ENCODE data around the gene CELA3A.
"Not testable (repeated sequence)": the region's sequence is repeated elsewhere in the genome, so short reads cannot be mapped to it uniquely, and the experiment has no call there.

The CELA3A gene

DNA sequence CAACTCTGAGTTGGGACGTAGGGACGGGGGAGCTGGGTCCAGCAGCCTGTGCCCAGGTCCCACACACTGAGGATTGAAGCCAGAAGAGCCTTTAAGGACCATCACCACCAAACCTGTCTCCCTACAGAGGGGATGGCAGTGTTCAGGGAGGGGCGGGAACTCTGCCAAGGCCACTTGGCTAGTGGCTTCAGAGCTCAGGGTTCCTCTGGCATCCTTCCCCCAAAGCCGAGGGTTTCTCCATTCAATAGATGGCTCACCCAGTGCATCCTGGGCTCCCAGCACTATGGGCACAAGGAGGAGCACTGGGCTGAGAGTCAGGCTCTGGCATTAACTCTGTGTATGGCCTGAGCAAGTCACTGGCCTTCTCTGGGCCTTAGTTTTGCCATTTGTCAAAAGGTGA is 20.2 kb upstream of the CELA3A start:
- not testable (repeated sequence) for DNase-seq (ENCODE audit: low read depth in 2 of 3, low spot score in 2 of 3)

DNA sequence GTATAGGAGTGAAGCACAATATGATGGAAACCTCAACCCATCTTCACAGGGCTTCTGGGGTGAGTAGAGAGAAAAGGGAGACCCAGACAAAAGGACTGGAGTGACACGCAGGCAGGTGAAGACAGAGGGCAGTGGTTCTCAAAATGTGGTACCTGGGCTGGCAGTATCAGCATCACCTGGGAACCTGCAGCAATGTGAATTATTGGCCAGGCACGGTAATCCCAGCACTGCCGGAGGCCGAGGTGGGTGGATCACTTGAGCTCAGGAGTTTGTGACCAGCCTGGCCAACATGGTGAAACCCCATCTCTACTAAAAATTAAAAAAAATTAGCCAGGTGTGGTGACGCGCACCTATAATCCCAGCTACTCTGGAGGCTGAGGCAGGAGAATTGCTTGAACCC is 19.3 kb upstream of the CELA3A start:
- not testable (repeated sequence) for DNase-seq (ENCODE audit: low read depth in 2 of 3, low spot score in 2 of 3)

DNA sequence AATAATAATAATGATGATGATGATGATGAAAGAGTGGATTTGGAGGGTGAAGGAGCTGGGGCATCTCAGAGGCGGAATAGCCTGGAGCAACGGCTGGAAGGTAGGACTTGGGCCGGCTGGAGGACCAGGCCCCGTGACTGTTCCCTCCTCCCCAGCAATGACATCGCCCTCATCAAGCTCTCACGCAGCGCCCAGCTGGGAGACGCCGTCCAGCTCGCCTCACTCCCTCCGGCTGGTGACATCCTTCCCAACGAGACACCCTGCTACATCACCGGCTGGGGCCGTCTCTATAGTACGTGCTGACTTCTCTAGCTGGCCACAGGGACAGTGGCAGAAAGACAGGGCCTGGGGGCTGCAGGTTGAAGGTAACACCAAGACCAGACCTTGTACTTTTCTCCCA is 17.9 kb upstream of the CELA3A start:
- DNase-seq (ENCODE audit: low read depth in 2 of 3, low spot score in 2 of 3), result not testable (repeated sequence)

DNA sequence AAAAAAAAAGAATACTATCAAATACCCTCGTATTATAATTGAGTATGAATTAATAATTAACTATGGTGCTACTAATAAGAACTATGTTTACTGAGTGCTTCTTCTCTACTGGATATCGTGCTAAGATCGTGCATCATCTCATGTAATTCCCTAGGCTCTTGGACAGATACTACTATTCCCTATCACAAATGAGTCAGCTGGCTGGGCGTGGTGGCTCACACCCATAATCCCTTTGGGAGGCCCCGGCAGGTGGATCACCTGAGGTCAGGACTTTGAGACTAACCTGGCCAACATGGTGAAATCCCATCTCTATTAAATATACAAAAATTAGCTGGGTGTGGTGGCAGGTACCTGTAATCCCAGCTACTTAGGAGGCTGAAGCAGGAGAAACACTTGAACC is 15.6 kb upstream of the CELA3A start:
- not testable (repeated sequence) for DNase-seq (ENCODE audit: low read depth in 2 of 3, low spot score in 2 of 3)

DNA sequence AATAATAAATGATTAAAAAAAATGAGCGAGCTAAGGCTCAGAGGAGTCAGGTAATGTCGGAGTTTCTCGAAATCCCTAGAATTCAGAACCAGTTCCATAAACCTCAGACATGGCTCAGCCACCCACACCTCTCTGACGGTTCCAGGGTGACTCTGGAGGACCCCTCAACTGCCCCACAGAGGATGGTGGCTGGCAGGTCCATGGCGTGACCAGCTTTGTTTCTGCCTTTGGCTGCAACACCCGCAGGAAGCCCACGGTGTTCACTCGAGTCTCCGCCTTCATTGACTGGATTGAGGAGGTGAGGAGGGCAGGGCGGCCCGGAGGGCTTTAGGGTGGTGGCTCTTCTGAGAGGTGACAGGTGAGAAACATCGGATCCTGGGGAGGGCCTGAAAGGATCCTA is 15.1 kb upstream of the CELA3A start:
- not testable (repeated sequence) for DNase-seq (ENCODE audit: low read depth in 2 of 3, low spot score in 2 of 3)

DNA sequence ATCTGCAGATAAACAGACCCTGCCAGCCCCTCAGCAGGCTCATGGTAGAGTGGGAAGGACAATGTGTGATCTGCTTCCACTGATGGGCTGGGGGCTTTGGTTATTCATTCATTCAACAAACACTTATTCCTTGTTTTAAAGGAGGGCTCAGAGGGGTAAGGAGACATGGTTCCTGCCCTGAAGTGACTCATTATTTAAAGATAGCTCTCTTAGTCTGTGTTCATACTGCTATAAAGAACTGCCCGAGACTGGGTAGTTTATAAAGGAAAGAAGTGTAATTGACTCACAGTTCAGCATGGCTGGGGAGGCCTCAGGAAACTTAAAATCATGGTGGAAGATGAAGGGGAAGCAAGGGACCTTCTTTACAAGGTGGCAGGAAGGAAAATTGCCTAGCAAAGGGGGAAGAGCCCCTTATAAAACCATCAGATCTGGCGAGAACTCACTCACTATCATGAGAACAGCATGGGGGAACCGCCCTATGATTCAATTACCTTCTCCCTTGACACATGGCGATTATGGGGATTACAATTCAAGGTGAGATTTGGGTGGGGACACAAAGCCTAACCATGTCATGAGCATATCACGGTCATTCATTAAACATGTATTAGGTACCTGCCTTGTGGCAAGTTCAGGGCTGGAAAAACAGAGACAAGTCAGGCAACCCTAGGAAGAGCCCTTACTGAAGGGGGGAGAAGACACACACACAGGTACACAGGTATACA is 11.6 kb upstream of the CELA3A start:
- DNase-seq (ENCODE audit: low read depth in 2 of 3, low spot score in 2 of 3), result not testable (repeated sequence)

DNA sequence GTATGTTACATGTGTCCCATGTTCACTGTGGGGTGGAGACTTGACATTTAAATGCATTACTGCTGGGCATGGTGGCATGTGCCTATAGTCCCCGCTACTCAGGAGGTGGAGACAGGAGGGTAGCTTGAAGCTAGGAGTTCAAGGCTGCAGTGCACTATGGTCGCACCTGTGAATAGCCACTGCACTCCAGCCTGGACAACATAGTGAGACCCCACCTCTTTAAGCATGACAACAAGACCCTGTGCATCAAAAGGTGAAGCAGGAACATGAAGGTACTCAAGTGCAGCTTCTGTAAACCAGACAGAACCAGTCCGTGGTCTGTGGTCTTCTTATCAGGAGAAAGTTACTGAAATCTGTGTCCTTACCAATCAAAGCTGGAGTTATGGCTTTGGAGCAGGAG is 9.3 kb upstream of the CELA3A start:
- not testable (repeated sequence) for DNase-seq (ENCODE audit: low read depth in 2 of 3, low spot score in 2 of 3)

DNA sequence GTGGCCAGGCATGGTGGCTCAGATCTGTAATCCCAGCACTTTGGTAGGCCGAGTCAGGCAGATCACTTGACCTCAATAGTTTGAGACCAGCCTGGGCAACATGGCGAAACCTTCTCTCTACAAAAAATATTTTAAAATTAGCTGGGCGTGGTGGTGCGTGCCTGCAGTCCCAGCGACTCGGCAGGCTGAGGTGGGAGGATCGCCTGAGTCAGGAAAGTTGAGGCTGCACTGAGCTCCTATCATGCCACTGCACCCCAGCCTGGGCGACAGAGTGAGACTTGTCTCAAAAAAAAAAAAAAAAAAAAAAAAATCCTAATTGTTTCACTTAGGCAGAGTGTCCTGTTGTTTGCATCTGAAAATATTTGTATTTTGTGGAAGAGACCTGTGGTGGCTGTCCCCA is 6.7 kb upstream of the CELA3A start:
- DNase-seq (ENCODE audit: low read depth in 2 of 3, low spot score in 2 of 3), result not testable (repeated sequence)

DNA sequence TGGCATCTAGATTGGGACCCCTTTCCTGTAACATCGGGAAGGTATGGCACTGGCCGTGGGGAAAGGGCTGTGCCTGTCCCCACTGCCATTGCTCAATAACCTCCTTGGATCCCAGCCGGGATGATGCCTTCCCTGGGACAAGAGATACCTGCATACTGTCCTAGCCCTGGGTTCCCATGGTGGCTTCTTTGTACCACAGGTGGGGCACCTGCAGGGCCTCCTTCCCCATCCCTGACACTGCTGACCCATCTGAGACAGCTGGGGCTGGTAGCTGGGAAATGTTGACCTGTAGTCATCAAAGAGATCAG is 4.8 kb upstream of the CELA3A start:
- not testable (repeated sequence) for DNase-seq (ENCODE audit: low read depth in 2 of 3, low spot score in 2 of 3)

DNA sequence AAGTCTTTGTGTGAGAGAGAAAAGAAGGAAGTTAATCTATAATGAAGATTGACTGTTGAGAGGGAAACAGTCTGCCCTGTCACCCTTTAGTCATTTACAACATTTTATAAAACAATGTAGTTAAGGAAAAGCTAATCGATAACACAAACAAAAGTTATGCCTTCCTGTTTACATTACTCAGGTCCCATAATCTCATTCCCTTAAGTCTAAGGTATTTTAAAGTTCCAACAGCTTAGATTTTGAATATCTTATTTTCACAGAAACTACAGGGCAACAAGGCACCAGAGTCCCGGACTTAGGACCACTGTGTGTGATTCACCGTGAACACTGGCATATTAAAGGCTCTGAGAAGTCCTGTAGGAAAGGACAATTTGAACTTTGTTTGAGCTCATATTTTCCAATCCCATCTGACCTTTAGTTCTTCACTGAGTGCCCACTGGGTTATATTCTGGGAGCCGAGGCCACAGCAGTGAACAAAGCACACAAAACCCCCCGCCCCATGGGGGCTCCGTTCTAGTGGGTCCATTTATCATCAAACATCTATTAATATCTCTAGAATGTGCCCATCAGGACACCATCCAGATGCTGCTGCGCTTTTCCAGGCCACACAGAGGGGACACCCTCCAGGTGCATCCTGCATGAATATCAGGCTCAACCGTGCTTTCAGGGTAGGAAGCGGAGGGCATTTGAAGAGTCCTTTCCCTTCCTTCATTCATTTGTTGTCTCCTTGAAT is 3.4 kb upstream of the CELA3A start:
- DNase-seq (ENCODE audit: low read depth in 2 of 3, low spot score in 2 of 3), result not testable (repeated sequence)

DNA sequence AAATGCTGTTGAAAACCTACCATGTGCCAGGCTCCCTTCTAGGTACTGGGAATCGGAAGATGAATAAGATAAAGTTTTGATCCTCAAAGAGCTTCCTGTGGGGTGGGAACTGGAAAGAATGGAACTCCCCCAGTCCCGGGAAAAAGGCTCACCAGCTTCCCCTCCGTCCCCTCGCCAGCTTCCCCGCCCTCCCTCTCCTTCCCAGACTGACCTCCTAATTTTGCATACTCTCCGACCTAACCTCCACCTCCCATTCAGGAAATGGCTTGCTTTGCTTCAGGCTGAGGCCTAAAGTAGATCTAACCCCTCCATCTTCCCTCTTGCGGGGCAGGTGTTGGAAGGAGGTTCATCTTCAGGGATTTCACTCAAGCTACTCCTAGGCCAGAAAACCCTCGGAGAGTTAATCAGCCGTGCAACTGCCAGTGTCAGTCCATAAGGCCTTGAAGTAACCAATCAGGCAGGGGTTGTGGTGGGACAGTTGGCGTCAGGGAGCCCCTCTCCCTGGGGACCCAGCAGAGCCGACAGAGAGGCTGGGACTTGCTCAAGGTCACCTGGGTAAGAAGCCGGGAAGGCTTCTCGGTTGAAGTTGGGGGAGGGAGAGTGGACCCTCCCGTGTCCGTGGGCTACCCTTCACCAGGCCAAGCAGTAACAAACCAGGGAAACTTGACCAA is 2.7 kb upstream of the CELA3A start:
- DNase-seq (ENCODE audit: low read depth in 2 of 3, low spot score in 2 of 3), result not testable (repeated sequence)

DNA sequence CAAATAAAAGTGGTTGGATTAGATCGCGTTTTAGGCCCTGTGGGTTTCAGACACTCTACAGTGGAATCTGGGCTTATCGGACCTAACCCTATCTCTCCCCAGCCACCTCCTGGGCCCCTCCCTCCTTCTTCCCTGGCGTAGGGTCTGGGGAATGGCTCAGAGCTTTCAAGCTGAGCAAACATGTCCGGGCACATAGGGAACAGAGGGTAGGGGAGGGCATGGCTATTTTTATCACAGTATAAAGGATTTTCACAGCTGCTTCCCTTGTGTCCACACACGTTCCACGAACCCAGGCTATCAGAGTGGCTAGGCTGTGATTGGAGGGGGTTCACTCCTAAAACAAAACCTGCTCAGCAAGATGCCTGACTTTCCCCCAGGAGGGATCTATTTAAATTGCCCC is 1.8 kb upstream of the CELA3A start:
- not testable (repeated sequence) for DNase-seq (ENCODE audit: low read depth in 2 of 3, low spot score in 2 of 3)

DNA sequence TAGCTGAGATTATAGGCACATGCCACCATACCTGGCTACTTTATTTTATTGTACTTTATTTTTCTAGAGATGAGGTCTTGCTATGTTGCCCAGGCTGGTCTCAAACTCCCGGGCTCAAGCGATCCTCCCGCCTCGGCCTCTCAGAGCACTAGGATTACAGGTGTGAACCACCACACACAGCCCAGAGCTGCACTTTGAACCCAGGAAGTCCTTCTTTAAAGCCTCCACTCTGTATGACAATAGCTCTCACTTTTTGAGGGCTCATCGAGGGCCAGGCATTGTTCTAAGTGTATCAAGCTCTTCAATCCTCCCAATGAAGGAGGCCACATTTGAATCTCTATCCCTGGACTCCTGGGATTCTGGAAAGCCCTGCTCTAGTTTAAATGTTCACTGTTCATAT is 1.0 kb downstream of the CELA3A start:
- DNase-seq (ENCODE audit: low read depth in 2 of 3, low spot score in 2 of 3), result not testable (repeated sequence)

DNA sequence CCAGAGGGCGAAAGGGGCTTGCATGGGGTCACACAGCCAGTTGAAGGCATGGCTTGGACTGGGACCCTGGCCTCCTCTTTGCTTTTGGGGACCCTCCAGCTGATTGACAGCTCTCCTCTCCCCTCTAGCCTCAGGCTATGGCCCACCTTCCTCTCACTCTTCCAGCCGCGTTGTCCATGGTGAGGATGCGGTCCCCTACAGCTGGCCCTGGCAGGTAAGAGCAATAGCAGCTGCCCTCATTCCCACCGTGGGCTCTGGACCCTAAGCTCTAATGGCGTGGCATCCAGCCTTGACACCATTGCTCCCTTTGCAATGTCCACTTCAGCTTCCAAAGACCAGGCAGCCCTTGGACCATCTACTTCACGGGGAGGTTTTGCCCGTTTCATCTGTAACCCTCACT is 1.4 kb downstream of the CELA3A start:
- not testable (repeated sequence) for DNase-seq (ENCODE audit: low read depth in 2 of 3, low spot score in 2 of 3)

DNA sequence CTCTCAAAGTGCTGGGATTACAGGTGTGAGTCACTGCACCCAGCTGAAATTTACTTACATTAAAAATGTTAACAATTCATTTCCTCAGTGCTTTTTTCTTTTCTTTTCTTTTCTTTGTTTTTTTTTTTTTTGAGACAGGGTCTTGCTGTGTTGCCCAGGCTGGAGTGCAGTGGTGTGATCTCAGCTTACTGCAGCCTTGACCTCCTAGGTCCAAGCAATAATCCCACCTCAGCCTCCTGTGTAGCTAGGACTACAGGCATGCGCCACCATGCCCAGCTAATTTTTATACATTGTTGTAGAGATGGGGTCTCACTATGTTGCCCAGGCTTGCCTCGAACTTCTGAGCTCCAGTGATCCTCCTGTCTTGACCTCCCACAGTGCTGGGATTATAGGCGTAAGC is 2.5 kb downstream of the CELA3A start:
- not testable (repeated sequence) for DNase-seq (ENCODE audit: low read depth in 2 of 3, low spot score in 2 of 3)

DNA sequence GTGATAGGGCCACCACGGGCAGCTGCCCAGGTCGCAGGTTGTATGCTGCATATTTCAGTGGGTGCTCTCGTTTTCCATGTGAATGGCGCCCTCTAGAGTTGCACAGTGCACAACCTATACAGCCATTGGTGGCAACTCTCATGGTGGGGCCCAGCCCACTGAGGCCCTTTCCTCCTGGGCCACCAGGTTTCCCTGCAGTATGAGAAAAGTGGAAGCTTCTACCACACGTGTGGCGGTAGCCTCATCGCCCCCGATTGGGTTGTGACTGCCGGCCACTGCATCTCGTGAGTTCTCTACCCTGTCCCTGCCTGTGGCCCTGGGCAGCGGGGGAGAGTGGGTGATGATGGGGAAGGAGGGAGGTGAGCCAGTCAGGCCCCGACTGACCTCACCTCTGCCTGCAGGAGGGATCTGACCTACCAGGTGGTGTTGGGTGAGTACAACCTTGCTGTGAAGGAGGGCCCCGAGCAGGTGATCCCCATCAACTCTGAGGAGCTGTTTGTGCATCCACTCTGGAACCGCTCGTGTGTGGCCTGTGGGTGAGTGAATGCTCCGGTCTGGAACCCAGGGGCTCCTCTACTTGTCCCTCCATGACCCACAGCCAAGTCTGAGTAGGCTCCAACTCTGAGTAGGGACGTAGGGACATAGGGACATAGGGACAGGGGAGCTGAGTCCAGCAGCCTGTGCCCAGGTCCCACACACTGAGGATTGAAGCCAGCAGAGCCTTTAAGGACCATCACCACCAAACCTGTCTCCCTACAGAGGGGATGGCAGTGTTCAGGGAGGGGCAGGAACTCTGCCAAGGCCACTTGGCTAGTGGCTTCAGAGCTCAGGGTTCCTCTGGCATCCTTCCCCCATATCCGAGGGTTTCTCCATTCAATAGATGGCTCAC is 4.0 kb downstream of the CELA3A start:
- not testable (repeated sequence) for DNase-seq (ENCODE audit: low read depth in 2 of 3, low spot score in 2 of 3)

DNA sequence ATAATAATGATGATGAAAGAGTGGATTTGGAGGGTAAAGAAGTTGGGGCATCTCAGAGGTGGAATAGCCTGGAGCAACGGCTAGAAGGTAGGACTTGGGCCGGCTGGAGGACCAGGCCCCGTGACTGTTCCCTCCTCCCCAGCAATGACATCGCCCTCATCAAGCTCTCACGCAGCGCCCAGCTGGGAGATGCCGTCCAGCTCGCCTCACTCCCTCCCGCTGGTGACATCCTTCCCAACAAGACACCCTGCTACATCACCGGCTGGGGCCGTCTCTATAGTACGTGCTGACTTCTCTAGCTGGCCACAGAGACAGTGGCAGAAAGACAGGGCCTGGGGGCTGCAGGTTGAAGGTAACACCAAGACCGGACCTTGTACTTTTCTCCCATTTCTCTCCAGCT is 5.3 kb downstream of the CELA3A start:
- DNase-seq (ENCODE audit: low read depth in 2 of 3, low spot score in 2 of 3), result not testable (repeated sequence)

DNA sequence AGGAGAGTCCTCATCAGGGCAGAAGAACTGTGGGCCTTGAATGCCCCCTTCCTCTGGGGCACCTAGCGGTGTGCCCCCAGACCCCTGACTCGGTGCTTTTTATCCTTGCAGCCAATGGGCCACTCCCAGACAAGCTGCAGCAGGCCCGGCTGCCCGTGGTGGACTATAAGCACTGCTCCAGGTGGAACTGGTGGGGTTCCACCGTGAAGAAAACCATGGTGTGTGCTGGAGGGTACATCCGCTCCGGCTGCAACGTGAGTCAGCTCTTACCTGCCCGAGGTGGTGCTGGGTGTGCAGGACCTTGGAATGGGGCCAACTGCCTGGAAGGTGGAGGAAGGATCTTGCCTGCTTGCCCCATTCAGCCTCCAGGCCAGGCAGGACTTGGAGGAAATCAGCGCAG is 5.8 kb downstream of the CELA3A start:
- DNase-seq (ENCODE audit: low read depth in 2 of 3, low spot score in 2 of 3), result not testable (repeated sequence)

DNA sequence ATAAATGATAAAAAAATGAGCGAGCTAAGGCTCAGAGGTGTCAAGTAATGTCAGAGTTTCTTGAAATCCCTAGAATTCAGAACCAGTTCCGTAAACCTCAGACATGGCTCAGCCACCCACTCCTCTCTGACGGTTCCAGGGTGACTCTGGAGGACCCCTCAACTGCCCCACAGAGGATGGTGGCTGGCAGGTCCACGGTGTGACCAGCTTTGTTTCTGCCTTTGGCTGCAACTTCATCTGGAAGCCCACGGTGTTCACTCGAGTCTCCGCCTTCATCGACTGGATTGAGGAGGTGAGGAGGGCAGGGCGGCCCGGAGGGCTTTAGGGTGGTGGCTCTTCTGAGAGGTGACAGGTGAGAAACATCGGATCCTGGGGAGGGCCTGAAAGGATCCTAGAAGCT is 8.1 kb downstream of the CELA3A start:
- not testable (repeated sequence) for DNase-seq (ENCODE audit: low read depth in 2 of 3, low spot score in 2 of 3)

DNA sequence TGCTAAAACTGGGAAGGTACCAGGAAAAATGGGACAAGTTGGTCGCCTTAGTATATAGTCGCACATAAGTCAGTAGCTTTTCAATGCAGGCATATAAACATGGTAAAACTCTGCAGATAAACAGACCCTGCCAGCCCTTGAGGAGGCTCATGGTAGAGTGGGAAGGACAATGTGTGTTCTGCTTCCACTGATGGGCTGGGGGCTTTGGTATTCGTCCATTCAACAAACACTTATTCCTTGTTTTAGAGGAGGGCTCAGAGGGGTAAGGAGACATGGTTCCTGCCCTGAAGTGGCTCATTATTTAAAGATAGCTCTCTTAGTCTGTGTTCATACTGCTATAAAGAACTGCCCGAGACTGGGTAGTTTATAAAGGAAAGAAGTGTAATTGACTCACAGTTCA is 11.3 kb downstream of the CELA3A start:
- DNase-seq (ENCODE audit: low read depth in 2 of 3, low spot score in 2 of 3), result not testable (repeated sequence)

DNA sequence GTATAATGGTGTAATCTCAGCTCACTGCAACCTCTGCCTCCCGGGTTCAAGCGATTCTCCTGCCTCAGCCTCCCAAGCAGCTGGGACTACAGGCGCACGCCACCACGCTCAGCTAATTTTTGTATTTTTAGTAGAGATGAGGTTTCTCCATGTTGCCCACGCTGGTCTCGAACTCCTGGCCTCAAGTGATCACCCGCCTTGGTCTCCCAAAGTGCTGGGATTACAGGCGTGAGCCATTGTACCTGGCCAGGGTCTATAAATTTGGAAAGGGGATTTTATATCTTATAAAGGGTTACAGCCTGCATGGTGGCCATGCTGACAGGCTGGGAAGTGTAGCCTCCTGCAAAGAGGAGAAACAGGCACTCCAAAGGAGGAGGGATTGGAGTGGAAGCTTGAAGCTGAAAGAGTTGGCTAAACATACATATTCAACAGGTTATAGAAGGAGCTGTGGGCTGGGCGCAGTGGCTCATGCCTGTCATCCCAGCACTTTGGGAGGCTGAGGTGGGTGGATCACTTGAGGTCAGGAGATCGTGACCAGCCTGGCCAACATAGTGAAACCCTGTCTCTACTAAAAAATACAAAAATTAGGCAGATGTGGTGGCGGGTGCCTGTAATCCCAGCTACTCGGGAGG is 13.2 kb downstream of the CELA3A start:
- DNase-seq (ENCODE audit: low read depth in 2 of 3, low spot score in 2 of 3), result not testable (repeated sequence)
